ENCODE data around the gene SLC2A6. TPM values are rescaled to one million over a fixed set of nuclear protein-coding genes. Genes with fewer than 3 reads are reported as not detected.

The SLC2A6 gene
- total RNA-seq, 1 donor from 2014 or later = 24.3 TPM

DNA sequence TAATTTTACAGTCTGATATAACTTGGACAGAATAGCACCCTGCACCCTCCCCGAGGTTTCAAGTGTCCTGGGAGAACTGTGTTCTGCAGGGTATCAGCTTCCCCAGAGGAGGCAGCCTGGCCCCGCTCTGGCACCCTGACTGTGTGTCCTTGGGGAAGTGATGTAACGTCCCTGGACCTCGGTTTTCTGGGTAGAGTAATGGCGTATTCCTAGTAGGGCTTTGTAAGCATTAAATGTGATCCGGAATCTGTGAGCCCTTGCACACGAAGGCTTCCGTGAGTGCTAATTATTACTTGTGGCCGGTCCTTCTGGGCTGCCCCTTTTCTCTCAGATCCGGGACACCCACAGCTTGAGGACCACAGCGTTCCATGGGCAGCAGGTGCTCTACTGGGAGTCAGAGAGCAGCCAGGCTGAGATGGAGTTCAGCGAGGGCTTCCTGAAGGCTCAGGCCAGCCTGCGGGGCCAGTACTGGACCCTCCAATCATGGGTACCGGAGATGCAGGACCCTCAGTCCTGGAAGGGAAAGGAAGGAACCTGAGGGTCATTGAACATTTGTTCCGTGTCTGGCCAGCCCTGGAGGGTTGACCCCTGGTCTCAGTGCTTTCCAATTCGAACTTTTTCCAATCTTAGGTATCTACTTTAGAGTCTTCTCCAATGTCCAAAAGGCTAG lies 20.1 kb downstream of the SLC2A6 start:
- Histone ChIP-seq H3K4me2 (ENCODE audit: low read length) (peak overlapping the region; percentile 98), H3K27ac (ENCODE audit: low read depth, low read length) (no peak overlapping the region), H2AFZ (ENCODE audit: low read depth, low read length) (no peak overlapping the region), H3K4me3 (ENCODE audit: insufficient read depth, low read depth, low read length) (no peak overlapping the region), H3K79me2 (ENCODE audit: insufficient read depth, low read length) (no peaks in the 10 kb centered on the region), H3K36me3 (ENCODE audit: insufficient read depth, low read length) (no peaks in the 10 kb centered on the region), H3K4me1 (ENCODE audit: insufficient read depth, low read length) (peaks cover 4% of the 10 kb centered on the region), H3K9ac (ENCODE audit: low read length) (no peak overlapping the region), H4K20me1 (ENCODE audit: insufficient read depth, low read length) (peaks cover 31% of the 10 kb centered on the region), H3K9me3 (ENCODE audit: insufficient read depth, low read depth, low read length) (no peaks in the 10 kb centered on the region), H3K27me3 (ENCODE audit: insufficient read depth, low read length) (peaks cover 5% of the 10 kb centered on the region)
- H3K9me3 Mint-ChIP-seq (ENCODE audit: unreplicated experiment) = no peaks in the 10 kb centered on the region
- H3K27ac Mint-ChIP-seq (ENCODE audit: unreplicated experiment) = no peak overlapping the region
- no peak for TF ChIP-seq EZH2 (IDR thresholded peaks at IDR 0.05; ENCODE audit: insufficient read depth, low read length)
- TF ChIP-seq, protein P1, sequence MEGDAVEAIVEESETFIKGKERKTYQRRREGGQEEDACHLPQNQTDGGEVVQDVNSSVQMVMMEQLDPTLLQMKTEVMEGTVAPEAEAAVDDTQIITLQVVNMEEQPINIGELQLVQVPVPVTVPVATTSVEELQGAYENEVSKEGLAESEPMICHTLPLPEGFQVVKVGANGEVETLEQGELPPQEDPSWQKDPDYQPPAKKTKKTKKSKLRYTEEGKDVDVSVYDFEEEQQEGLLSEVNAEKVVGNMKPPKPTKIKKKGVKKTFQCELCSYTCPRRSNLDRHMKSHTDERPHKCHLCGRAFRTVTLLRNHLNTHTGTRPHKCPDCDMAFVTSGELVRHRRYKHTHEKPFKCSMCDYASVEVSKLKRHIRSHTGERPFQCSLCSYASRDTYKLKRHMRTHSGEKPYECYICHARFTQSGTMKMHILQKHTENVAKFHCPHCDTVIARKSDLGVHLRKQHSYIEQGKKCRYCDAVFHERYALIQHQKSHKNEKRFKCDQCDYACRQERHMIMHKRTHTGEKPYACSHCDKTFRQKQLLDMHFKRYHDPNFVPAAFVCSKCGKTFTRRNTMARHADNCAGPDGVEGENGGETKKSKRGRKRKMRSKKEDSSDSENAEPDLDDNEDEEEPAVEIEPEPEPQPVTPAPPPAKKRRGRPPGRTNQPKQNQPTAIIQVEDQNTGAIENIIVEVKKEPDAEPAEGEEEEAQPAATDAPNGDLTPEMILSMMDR (IDR thresholded peaks at IDR 0.05; ENCODE audit: insufficient read depth, low read depth, low read length) = no peak
- DNase-seq (ENCODE audit: low read depth) (no peak), FAIRE-seq (no peak)
- peaks cover 6% of the 10 kb centered on the region for H3K27me3 Mint-ChIP-seq (ENCODE audit: low read depth, unreplicated experiment)
- no peaks in the 10 kb centered on the region for H3K4me1 Mint-ChIP-seq (ENCODE audit: low read depth, unreplicated experiment)
- H3K36me3 Mint-ChIP-seq (ENCODE audit: low read depth, unreplicated experiment) = peaks cover 2% of the 10 kb centered on the region
- peak overlapping the region; percentile 84 for H3K4me3 Mint-ChIP-seq (ENCODE audit: unreplicated experiment)

DNA sequence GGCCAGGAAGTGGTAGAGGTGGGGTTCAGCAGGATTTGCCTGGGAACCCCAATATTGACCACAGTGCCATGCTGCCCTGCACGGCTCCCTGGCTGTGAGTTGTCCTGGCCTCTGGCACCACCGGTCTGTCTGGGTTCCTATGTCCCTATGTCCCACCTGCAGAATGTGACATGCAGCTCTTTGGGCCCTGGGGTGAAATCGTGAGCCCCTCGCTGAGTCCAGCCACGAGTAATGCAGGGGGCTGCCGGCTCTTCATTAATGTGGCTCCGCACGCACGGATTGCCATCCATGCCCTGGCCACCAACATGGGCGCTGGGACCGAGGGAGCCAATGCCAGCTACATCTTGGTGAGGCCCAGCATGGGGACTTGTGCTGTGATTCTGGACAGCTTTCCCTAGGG lies 21.2 kb downstream of the SLC2A6 start:
- Mint-ChIP-seq H3K4me1 (ENCODE audit: low read depth, unreplicated experiment) (no peaks in the 10 kb centered on the region), H3K36me3 (ENCODE audit: low read depth, unreplicated experiment) (no peaks in the 10 kb centered on the region), H3K27me3 (ENCODE audit: low read depth, unreplicated experiment) (peaks cover 9% of the 10 kb centered on the region), H3K27ac (ENCODE audit: unreplicated experiment) (no peak overlapping the region), H3K9me3 (ENCODE audit: unreplicated experiment) (no peaks in the 10 kb centered on the region), H3K4me3 (ENCODE audit: unreplicated experiment) (no peak overlapping the region)
- H3K4me1 ChIP-seq (ENCODE audit: insufficient read depth, low read length) = peaks cover 4% of the 10 kb centered on the region
- no peaks in the 10 kb centered on the region for H3K9me3 ChIP-seq (ENCODE audit: insufficient read depth, low read depth, low read length)
- TF ChIP-seq EZH2 (IDR thresholded peaks at IDR 0.05; ENCODE audit: insufficient read depth, low read length) = no peak
- TF ChIP-seq, protein P1 (IDR thresholded peaks at IDR 0.05; ENCODE audit: insufficient read depth, low read depth, low read length) = no peak
- no peaks in the 10 kb centered on the region for H3K36me3 ChIP-seq (ENCODE audit: insufficient read depth, low read length)
- no peak for FAIRE-seq
- DNase-seq (ENCODE audit: low read depth) = no peak
- no peak overlapping the region for H3K9ac ChIP-seq (ENCODE audit: low read length)
- no peak overlapping the region for H3K4me3 ChIP-seq (ENCODE audit: insufficient read depth, low read depth, low read length)
- no peak overlapping the region for H3K27ac ChIP-seq (ENCODE audit: low read depth, low read length)
- peaks cover 6% of the 10 kb centered on the region for H3K27me3 ChIP-seq (ENCODE audit: insufficient read depth, low read length)
- H3K4me2 ChIP-seq (ENCODE audit: low read length) = no peak overlapping the region
- no peaks in the 10 kb centered on the region for H3K79me2 ChIP-seq (ENCODE audit: insufficient read depth, low read length)
- no peak overlapping the region for H2AFZ ChIP-seq (ENCODE audit: low read depth, low read length)
- peaks cover 22% of the 10 kb centered on the region for H4K20me1 ChIP-seq (ENCODE audit: insufficient read depth, low read length)

DNA sequence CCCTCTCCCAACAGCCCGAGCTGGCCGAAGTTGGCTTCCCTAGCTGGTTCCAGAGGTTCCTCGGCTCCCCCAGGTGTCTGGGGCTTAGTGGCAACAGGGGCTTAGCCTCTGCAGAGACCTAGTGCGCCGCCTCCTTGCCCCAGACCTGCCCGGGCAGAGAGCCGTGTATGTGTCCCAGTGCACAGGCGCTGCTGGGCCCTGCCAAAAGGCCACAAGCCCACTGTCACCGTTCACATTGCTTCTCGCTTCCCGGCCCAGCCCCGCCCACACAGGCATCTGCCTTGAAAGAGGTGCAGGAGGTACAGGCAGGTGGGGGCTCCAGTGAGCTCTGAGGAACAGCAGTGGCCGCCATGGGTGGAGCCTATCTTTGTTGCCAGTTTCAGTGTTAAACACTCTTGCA lies 21.7 kb downstream of the SLC2A6 start:
- H3K27me3 Mint-ChIP-seq (ENCODE audit: low read depth, unreplicated experiment) = peaks cover 9% of the 10 kb centered on the region
- H3K27me3 ChIP-seq (ENCODE audit: insufficient read depth, low read length) = peaks cover 6% of the 10 kb centered on the region
- no peaks in the 10 kb centered on the region for H3K9me3 Mint-ChIP-seq (ENCODE audit: unreplicated experiment)
- TF ChIP-seq, protein P1 (IDR thresholded peaks at IDR 0.05; ENCODE audit: insufficient read depth, low read depth, low read length) = no peak
- TF ChIP-seq EZH2 (IDR thresholded peaks at IDR 0.05; ENCODE audit: insufficient read depth, low read length) = no peak
- no peak overlapping the region for H2AFZ ChIP-seq (ENCODE audit: low read depth, low read length)
- DNase-seq (ENCODE audit: low read depth) (no peak), FAIRE-seq (no peak)
- H3K9ac ChIP-seq (ENCODE audit: low read length) = no peak overlapping the region
- H3K36me3 Mint-ChIP-seq (ENCODE audit: low read depth, unreplicated experiment) = no peaks in the 10 kb centered on the region
- peaks cover 17% of the 10 kb centered on the region for H4K20me1 ChIP-seq (ENCODE audit: insufficient read depth, low read length)
- H3K4me1 Mint-ChIP-seq (ENCODE audit: low read depth, unreplicated experiment) = no peaks in the 10 kb centered on the region
- no peaks in the 10 kb centered on the region for H3K9me3 ChIP-seq (ENCODE audit: insufficient read depth, low read depth, low read length)
- H3K27ac ChIP-seq (ENCODE audit: low read depth, low read length) = no peak overlapping the region
- H3K36me3 ChIP-seq (ENCODE audit: insufficient read depth, low read length) = no peaks in the 10 kb centered on the region
- no peak overlapping the region for H3K4me3 Mint-ChIP-seq (ENCODE audit: unreplicated experiment)
- peaks cover 4% of the 10 kb centered on the region for H3K4me1 ChIP-seq (ENCODE audit: insufficient read depth, low read length)
- no peak overlapping the region for H3K4me3 ChIP-seq (ENCODE audit: insufficient read depth, low read depth, low read length)
- no peak overlapping the region for H3K27ac Mint-ChIP-seq (ENCODE audit: unreplicated experiment)
- no peak overlapping the region for H3K4me2 ChIP-seq (ENCODE audit: low read length)
- H3K79me2 ChIP-seq (ENCODE audit: insufficient read depth, low read length) = no peaks in the 10 kb centered on the region

All from astrocyte (in vitro differentiated cells and primary cell).